Peyer's patch (tissue), 4 donors: Measurements from ENCODE around the gene FGFBP2.

Experiments
- CTCF ChIP-seq, 6 experiments: fragments of 450-650 bp in 4 of 6; fragments of 200-600 bp in 2 of 6; sonication (generic) in 1 of 6; IDR thresholded peaks; one replicate each; pipeline ENCODE4 v1.5.1; 2017 to 2019; ENCODE audit warnings: antibody characterized with exemption in 6 of 6, mild to moderate bottlenecking in 3 of 6, moderate library complexity in 1 of 6
- POLR2A ChIP-seq, 2 donors: fragments of 450-650 bp; IDR thresholded peaks; one replicate each; pipeline ENCODE4 v1.5.1; 2017; ENCODE audit warnings: antibody characterized with exemption in 2 of 2, mild to moderate bottlenecking in 2 of 2, moderate library complexity in 2 of 2

- TF ChIP-seq CTCF (IDR thresholded peaks at IDR 0.05) = no peak
- no peak for TF ChIP-seq POLR2A (IDR thresholded peaks at IDR 0.05)
Measured at GRCh38 chr4:15971068-15971801, 8.3 kb upstream of the FGFBP2 start.
